Upper lobe of left lung (tissue), 4 donors: Measurements from ENCODE around the gene SLC44A5.

ENCODE experiments used
- POLR2AphosphoS5 ChIP-seq, 2 donors: sonication (generic); formaldehyde crosslinking; IDR thresholded peaks; one replicate each; pipeline ENCODE4 v1.5.1; 2017; ENCODE audit warnings: antibody characterized with exemption in 2 of 2
- TF ChIP-seq, protein P1 (sequence below), 6 experiments: fragments of 450-650 bp in 4 of 6; fragments of 200-600 bp in 2 of 6; sonication (generic) in 2 of 6; IDR thresholded peaks; one replicate each; pipeline ENCODE4 v1.5.1; 2016 to 2019; ENCODE audit warnings: antibody characterized with exemption in 6 of 6

DNA sequence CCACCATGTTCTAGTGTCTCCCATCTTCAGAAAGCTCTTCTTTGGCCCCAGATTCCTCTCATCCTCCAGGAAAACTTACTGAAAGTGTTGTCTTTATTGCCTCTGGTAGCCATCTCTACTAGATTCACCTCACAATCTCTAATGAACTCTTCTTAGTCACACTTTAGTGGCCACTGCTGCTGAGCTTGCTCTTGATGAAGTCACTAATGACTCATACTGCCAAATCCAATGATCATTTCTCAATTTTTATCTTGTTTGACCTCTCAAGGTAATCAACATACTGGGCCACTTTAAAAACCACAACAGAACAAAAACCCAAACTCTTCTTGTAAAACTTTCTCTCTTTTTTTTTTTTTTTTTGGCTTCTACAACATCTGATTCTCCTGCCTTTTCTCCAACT, 280.3 kb downstream of the SLC44A5 start:
- TF ChIP-seq, protein P1, sequence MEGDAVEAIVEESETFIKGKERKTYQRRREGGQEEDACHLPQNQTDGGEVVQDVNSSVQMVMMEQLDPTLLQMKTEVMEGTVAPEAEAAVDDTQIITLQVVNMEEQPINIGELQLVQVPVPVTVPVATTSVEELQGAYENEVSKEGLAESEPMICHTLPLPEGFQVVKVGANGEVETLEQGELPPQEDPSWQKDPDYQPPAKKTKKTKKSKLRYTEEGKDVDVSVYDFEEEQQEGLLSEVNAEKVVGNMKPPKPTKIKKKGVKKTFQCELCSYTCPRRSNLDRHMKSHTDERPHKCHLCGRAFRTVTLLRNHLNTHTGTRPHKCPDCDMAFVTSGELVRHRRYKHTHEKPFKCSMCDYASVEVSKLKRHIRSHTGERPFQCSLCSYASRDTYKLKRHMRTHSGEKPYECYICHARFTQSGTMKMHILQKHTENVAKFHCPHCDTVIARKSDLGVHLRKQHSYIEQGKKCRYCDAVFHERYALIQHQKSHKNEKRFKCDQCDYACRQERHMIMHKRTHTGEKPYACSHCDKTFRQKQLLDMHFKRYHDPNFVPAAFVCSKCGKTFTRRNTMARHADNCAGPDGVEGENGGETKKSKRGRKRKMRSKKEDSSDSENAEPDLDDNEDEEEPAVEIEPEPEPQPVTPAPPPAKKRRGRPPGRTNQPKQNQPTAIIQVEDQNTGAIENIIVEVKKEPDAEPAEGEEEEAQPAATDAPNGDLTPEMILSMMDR (IDR thresholded peaks at IDR 0.05) = no peak
- no peak for TF ChIP-seq POLR2AphosphoS5 (IDR thresholded peaks at IDR 0.05)
